Omental fat pad (tissue), 4 donors: ENCODE data around the gene GPX6. TPM values are rescaled to one million over a fixed set of nuclear protein-coding genes. Genes with fewer than 3 reads are reported as not detected.

Experiments used
- ATAC-seq: fragments of 150-250 bp; one replicate; pipeline ENCODE4 v1.9.1; 2016; ENCODE audit warnings: mild to moderate bottlenecking, moderate library complexity; ENCODE audit not compliant: low FRiP score
- DNase-seq: peaks from one replicate; pipeline ENCODE4 v3.0.0-alpha.2; 2019; ENCODE audit warnings: low spot score
- CTCF ChIP-seq, 3 donors: fragments of 450-650 bp; IDR thresholded peaks; one replicate each; pipeline ENCODE4 v1.5.1; 2016 to 2017; ENCODE audit warnings: antibody characterized with exemption in 3 of 3, mild to moderate bottlenecking in 3 of 3, moderate library complexity in 2 of 3
- total RNA-seq, 4 donors: library from RNA; depleted of rRNA; stranded (reverse); fragments of >200 nt; gene quantifications; one replicate each; pipeline ENCODE4 v1.1.0, GENCODE V29; 2016

The GPX6 gene
- total RNA-seq, 4 donors from 2014 or later = not detected

- no peak for DNase-seq
- no peak for TF ChIP-seq CTCF (IDR thresholded peaks at IDR 0.05)
- ATAC-seq = peak; percentile 66
These were observed 26.0 kb downstream of the GPX6 start for GRCh38 chr6:28489366-28490204.

GRCh38 chr6:28488916-28489365, 26.7 kb downstream of the GPX6 start:
- ATAC-seq = no peak
- no peak for DNase-seq

GRCh38 chr6:28486988-28487742, 28.4 kb downstream of the GPX6 start:
- DNase-seq (no peak), ATAC-seq (no peak)

More at GRCh38 chr6:28488916-28489365, 26.7 kb downstream of the GPX6 start:
- no peak for TF ChIP-seq CTCF (IDR thresholded peaks at IDR 0.05)

GRCh38 chr6:28486533-28486932, 29.1 kb downstream of the GPX6 start:
- DNase-seq (no peak), ATAC-seq (no peak)
- no peak for TF ChIP-seq CTCF (IDR thresholded peaks at IDR 0.05)

More at GRCh38 chr6:28486988-28487742, 28.4 kb downstream of the GPX6 start:
- TF ChIP-seq CTCF (IDR thresholded peaks at IDR 0.05) = no peak

GRCh38 chr6:28485482-28485881, 30.1 kb downstream of the GPX6 start:
- ATAC-seq = no peak
- no peak for TF ChIP-seq CTCF (IDR thresholded peaks at IDR 0.05)
- DNase-seq = no peak

- DNase-seq (no peak), ATAC-seq (no peak)
- TF ChIP-seq CTCF (IDR thresholded peaks at IDR 0.05) = no peak
These were observed 35.2 kb downstream of the GPX6 start for GRCh38 chr6:28480253-28480932.
